Uterus (tissue), 2 donors: ENCODE data around the gene CD200R1.

Experiments used
- CTCF ChIP-seq, 4 experiments: fragments of 200-600 bp in 2 of 4; fragments of 450-650 bp in 2 of 4; sonication (generic) in 2 of 4; IDR thresholded peaks; one replicate each; pipeline ENCODE4 v1.5.1; 2016 to 2019; ENCODE audit warnings: antibody characterized with exemption in 4 of 4, mild to moderate bottlenecking in 2 of 4, moderate library complexity in 1 of 4
- POLR2A ChIP-seq, 2 donors: fragments of 450-650 bp; IDR thresholded peaks; one replicate each; pipeline ENCODE4 v1.6.1; 2016; ENCODE audit warnings: antibody characterized with exemption in 2 of 2, mild to moderate bottlenecking in 1 of 2, moderate library complexity in 1 of 2

- no peak for TF ChIP-seq CTCF (IDR thresholded peaks at IDR 0.05)
- no peak for TF ChIP-seq POLR2A (IDR thresholded peaks at IDR 0.05)
Observed at GRCh38 chr3:112973325-112974177, 1.4 kb downstream of the CD200R1 start.
